ENCODE data around the gene ABCA13. TPM values are rescaled to one million over a fixed set of nuclear protein-coding genes. Genes with fewer than 3 reads are reported as not detected.

The ABCA13 gene
- total RNA-seq, 1 donor from 2014 or later: not detected

DNA sequence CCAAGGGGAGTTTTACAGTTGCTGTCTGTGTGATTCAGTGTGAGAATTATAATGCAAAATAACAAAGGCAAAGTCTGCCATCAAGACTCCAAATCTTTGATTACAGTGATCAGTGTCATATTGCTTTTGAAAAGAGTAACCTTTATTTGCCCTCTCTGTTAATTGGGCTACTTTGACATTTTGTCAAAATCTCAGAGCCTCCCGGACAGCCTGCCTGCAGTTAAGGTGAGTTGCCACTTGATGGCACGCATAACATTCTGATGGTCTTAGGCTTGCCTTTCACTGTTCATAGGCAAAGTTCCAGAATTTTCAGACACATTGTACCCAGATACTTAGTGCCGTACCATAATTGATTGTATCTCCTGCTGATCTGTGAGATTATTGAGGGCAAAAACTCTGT is 253.5 kb downstream of the ABCA13 start:
- H3F3A ChIP-seq (ENCODE audit: low read depth): no peaks in the 10 kb centered on the region
- H4K20me1 ChIP-seq (ENCODE audit: low read depth): no peaks in the 10 kb centered on the region
- no peaks in the 10 kb centered on the region for H3K36me3 Mint-ChIP-seq
- no peaks in the 10 kb centered on the region for H3K9me3 ChIP-seq (ENCODE audit: low read depth)
- H3K4me3 ChIP-seq: no peak overlapping the region
- no peak overlapping the region for H3K27ac ChIP-seq
- H3K4me1 Mint-ChIP-seq: peaks cover 5% of the 10 kb centered on the region
- H2AFZ ChIP-seq (replicated peaks): no peak overlapping the region
- H3K27ac Mint-ChIP-seq: no peak overlapping the region
- H3K4me1 ChIP-seq: no peaks in the 10 kb centered on the region
- H3K4me2 ChIP-seq: no peak overlapping the region
- H3K9ac ChIP-seq: no peak overlapping the region
- H3K9me3 Mint-ChIP-seq: no peaks in the 10 kb centered on the region
- H3K36me3 ChIP-seq: no peaks in the 10 kb centered on the region
- H3K27me3 Mint-ChIP-seq (ENCODE audit: insufficient read depth, low read depth): no peaks in the 10 kb centered on the region
- TF ChIP-seq CTCF (IDR thresholded peaks at IDR 0.05): peak; percentile 71
- no peak for TF ChIP-seq EZH2 (IDR thresholded peaks at IDR 0.05)
- DNase-seq (ENCODE audit: low spot score): peak; percentile 53
- H3K27me3 ChIP-seq: no peaks in the 10 kb centered on the region
- H3K79me2 ChIP-seq (ENCODE audit: low read depth): no peaks in the 10 kb centered on the region
- no peak overlapping the region for H3K4me3 Mint-ChIP-seq

DNA sequence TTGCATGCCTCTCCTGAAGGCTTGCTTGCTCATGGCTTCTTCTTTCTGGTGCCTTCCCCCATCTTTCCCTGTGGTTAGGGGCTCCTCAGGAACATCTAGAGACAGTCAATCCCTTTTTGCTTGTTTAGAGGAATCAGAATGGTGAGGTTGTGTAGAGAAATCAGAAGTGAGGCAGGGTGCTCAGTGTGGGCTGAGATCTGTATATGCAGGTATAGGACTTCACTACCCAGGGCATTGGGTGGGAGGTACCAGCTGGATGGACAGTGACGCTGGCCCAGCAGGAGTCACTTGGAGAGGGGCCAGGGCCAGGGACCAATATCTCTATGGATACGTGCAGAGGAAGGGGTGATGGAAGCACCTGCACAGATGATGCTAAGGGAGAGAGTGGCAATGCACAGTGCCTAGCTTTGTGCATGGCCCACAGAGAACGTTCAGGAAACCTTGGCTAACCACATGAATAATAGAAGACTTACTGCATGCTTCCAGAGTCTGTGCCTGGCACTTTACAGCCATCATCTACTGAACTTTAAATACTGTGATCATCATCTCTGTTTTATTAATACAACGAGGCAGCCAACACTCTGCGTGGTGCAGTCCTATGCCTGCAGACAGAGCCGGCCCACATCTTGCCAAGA is 255.2 kb downstream of the ABCA13 start:
- Histone ChIP-seq H3F3A (ENCODE audit: low read depth) (no peaks in the 10 kb centered on the region), H3K36me3 (no peaks in the 10 kb centered on the region), H3K4me1 (no peaks in the 10 kb centered on the region), H2AFZ (replicated peaks) (no peak overlapping the region), H3K9me3 (ENCODE audit: low read depth) (no peaks in the 10 kb centered on the region), H3K27me3 (no peaks in the 10 kb centered on the region), H3K4me2 (no peak overlapping the region), H3K4me3 (no peak overlapping the region), H4K20me1 (ENCODE audit: low read depth) (no peaks in the 10 kb centered on the region), H3K9ac (no peak overlapping the region), H3K27ac (no peak overlapping the region), H3K79me2 (ENCODE audit: low read depth) (no peaks in the 10 kb centered on the region)
- TF ChIP-seq CTCF (IDR thresholded peaks at IDR 0.05) (no peak), EZH2phosphoT487 (IDR thresholded peaks at IDR 0.05) (no peak), EZH2 (IDR thresholded peaks at IDR 0.05) (no peak)
- peaks cover 5% of the 10 kb centered on the region for H3K4me1 Mint-ChIP-seq
- DNase-seq (ENCODE audit: low spot score): no peak
- no peaks in the 10 kb centered on the region for H3K36me3 Mint-ChIP-seq
- no peak overlapping the region for H3K27ac Mint-ChIP-seq
- no peaks in the 10 kb centered on the region for H3K9me3 Mint-ChIP-seq
- H3K4me3 Mint-ChIP-seq: no peak overlapping the region
- no peaks in the 10 kb centered on the region for H3K27me3 Mint-ChIP-seq (ENCODE audit: insufficient read depth, low read depth)

GRCh38 chr7:48426966-48427555 is 255.8 kb downstream of the ABCA13 start:
- no peaks in the 10 kb centered on the region for H3K27me3 ChIP-seq
- Mint-ChIP-seq H3K27ac (no peak overlapping the region), H3K4me3 (no peak overlapping the region), H3K9me3 (no peaks in the 10 kb centered on the region), H3K27me3 (ENCODE audit: insufficient read depth, low read depth) (no peaks in the 10 kb centered on the region), H3K4me1 (peaks cover 5% of the 10 kb centered on the region), H3K36me3 (no peaks in the 10 kb centered on the region)
- H3K36me3 ChIP-seq: no peaks in the 10 kb centered on the region
- H3K9ac ChIP-seq: no peak overlapping the region
- H3K27ac ChIP-seq: no peak overlapping the region
- no peaks in the 10 kb centered on the region for H3F3A ChIP-seq (ENCODE audit: low read depth)
- H3K4me1 ChIP-seq: no peaks in the 10 kb centered on the region
- DNase-seq (ENCODE audit: low spot score): no peak
- H3K9me3 ChIP-seq (ENCODE audit: low read depth): no peaks in the 10 kb centered on the region
- no peaks in the 10 kb centered on the region for H4K20me1 ChIP-seq (ENCODE audit: low read depth)
- H3K79me2 ChIP-seq (ENCODE audit: low read depth): no peaks in the 10 kb centered on the region
- no peak overlapping the region for H3K4me3 ChIP-seq
- no peak overlapping the region for H2AFZ ChIP-seq (replicated peaks)
- TF ChIP-seq EZH2phosphoT487 (IDR thresholded peaks at IDR 0.05) (no peak), EZH2 (IDR thresholded peaks at IDR 0.05) (no peak), CTCF (IDR thresholded peaks at IDR 0.05) (no peak)
- H3K4me2 ChIP-seq: no peak overlapping the region

Data from neural progenitor cell (in vitro differentiated cells).